ENCODE results near the gene NDUFB7.

NDUFB7 gene

GRCh38 chr19:14530506-14530905, 41.4 kb downstream of the NDUFB7 start:
- H3K27me3 ChIP-seq (ENCODE audit: control insufficient read depth in 1 of 2, insufficient read depth in 2 of 2, low read length in 2 of 2) = no peaks in the 10 kb centered on the region
- peaks cover 6% of the 10 kb centered on the region for H3K4me1 ChIP-seq (ENCODE audit: insufficient read depth, low read length)
- H3K9ac ChIP-seq (ENCODE audit: low read length) = no peak overlapping the region
- no peak overlapping the region for H3K27ac ChIP-seq (ENCODE audit: low read depth, low read length)
- H3K36me3 ChIP-seq (ENCODE audit: insufficient read depth, low read length) = no peaks in the 10 kb centered on the region
- H3K4me3 ChIP-seq (ENCODE audit: low read depth in 1 of 2, low read length in 2 of 2) = peak overlapping the region in 1 of 2 donors; percentile 86
- no peaks in the 10 kb centered on the region for H3K9me3 ChIP-seq (ENCODE audit: low read length)

GRCh38 chr19:14530005-14530348, 41.9 kb downstream of the NDUFB7 start:
- H3K4me1 ChIP-seq (ENCODE audit: insufficient read depth, low read length) = peaks cover 6% of the 10 kb centered on the region

DNA sequence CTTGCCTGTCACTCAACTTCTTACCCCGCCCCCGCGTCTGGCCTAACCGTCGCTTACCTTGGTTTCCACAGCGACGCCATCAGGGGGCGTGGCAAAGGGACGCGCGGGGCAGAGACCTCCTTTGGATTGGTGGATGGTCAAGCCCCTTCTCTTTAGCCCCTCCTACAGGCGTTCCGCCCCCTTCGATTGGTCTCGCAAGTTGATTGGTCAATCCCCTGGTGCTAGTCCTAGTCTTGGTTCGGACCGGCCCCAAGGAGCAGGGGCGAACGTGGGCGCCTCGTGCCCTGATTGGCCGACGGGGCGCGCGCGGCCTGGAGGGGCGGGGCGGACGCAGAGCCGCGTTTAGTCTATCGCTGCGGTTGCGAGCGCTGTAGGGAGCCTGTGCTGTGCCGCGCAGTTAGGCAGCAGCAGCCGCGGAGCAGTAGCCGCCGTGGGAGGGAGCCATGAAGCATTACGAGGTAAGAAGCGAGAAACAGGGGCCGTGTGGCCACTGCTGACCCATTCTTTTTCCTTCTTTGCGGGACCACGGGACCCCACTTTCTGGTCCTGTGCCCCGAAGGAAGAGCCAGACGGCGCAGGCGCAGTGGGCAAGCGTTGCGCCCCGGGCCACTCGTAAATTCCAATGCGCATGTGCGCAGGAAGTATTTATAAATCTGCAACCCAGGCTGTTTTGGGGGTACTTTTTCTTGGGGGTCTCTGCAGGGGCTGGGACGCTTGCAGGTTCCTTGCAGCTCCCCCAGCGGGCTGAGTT, 42.4 kb downstream of the NDUFB7 start, which contains the start of gene TECR:
Gene TECR (plus strand): TSS at position 341 of the 751 bp plus-strand sequence. CDS start 103 bp downstream, at position 444.
- Histone ChIP-seq H3K36me3 (ENCODE audit: insufficient read depth, low read length) (no peaks in the 10 kb centered on the region), H3K9ac (ENCODE audit: low read length) (peak within 1 kb of the TSS; percentile 71), H3K27ac (ENCODE audit: low read depth, low read length) (peak within 1 kb of the TSS; percentile 99), H3K4me3 (ENCODE audit: low read depth in 1 of 2, low read length in 2 of 2) (peak within 1 kb of the TSS; percentile 86 to 98), H3K9me3 (ENCODE audit: low read length) (no peaks in the 10 kb centered on the region), H3K4me1 (ENCODE audit: insufficient read depth, low read length) (peaks cover 6% of the 10 kb centered on the region), H3K27me3 (ENCODE audit: control insufficient read depth in 1 of 2, insufficient read depth in 2 of 2, low read length in 2 of 2) (no peaks in the 10 kb centered on the region)

More at GRCh38 chr19:14530005-14530348, 41.9 kb downstream of the NDUFB7 start:
- Histone ChIP-seq H3K4me3 (ENCODE audit: low read depth in 1 of 2, low read length in 2 of 2) (peak overlapping the region; percentile 86 to 98), H3K9ac (ENCODE audit: low read length) (peak overlapping the region; percentile 71), H3K27ac (ENCODE audit: low read depth, low read length) (peak overlapping the region; percentile 99), H3K36me3 (ENCODE audit: insufficient read depth, low read length) (no peaks in the 10 kb centered on the region), H3K9me3 (ENCODE audit: low read length) (no peaks in the 10 kb centered on the region), H3K27me3 (ENCODE audit: control insufficient read depth in 1 of 2, insufficient read depth in 2 of 2, low read length in 2 of 2) (no peaks in the 10 kb centered on the region)

DNA sequence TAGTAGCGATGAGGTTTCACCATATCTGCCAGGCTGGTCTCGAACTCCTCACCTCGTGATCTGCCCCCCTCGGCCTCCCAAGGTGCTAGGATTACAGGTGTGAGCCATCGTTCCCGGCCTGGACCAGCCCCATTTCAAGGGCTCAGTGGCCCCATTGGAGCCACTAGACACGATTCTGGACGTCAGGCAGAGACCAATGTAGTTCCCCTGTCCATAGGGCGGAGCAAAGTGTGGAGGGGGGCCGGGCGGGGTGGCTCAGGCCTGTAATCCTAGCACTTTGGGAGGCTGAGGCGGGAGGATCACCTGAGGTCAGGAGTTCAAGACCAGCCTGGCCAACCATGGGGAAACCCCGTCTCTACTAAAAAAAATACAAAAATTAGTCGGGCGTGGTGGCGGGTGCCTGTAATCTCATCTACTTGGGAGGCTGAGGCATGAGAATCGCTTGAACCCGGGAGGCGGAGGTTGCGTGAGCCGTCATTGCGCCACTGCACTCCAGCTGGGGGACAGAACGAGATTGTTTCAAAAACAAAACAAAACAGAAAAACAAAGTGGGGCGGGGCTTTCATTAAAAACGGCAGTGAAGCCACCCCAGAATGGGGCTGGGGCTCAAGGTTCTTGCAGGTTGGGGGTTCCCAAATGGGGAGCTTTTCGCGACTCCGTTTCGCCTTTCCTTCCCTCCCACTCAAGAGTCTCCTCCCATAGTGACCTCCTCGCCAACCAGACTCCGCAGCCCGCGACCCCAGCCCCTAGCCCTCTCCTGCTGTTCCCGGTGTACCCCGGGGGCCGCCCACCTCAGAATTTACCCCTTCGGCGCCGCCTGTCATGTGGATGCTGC, 43.2 kb downstream of the NDUFB7 start:
- Histone ChIP-seq H3K36me3 (ENCODE audit: insufficient read depth, low read length) (no peaks in the 10 kb centered on the region), H3K9me3 (ENCODE audit: low read length) (no peaks in the 10 kb centered on the region), H3K27me3 (ENCODE audit: control insufficient read depth in 1 of 2, insufficient read depth in 2 of 2, low read length in 2 of 2) (no peaks in the 10 kb centered on the region), H3K4me1 (ENCODE audit: insufficient read depth, low read length) (peaks cover 6% of the 10 kb centered on the region), H3K9ac (ENCODE audit: low read length) (no peak overlapping the region), H3K4me3 (ENCODE audit: low read depth in 1 of 2, low read length in 2 of 2) (peak overlapping the region; percentile 17 to 68), H3K27ac (ENCODE audit: low read depth, low read length) (peak overlapping the region; percentile 61)

- H3K9me3 ChIP-seq (ENCODE audit: low read length) = no peaks in the 10 kb centered on the region
- no peak overlapping the region for H3K9ac ChIP-seq (ENCODE audit: low read length)
- H3K27ac ChIP-seq (ENCODE audit: low read depth, low read length) = no peak overlapping the region
- no peak overlapping the region for H3K4me3 ChIP-seq (ENCODE audit: low read depth in 1 of 2, low read length in 2 of 2)
- no peaks in the 10 kb centered on the region for H3K27me3 ChIP-seq (ENCODE audit: control insufficient read depth in 1 of 2, insufficient read depth in 2 of 2, low read length in 2 of 2)
- H3K36me3 ChIP-seq (ENCODE audit: insufficient read depth, low read length) = no peaks in the 10 kb centered on the region
- H3K4me1 ChIP-seq (ENCODE audit: insufficient read depth, low read length) = peaks cover 6% of the 10 kb centered on the region
Observed at GRCh38 chr19:14526423-14526822, 45.4 kb downstream of the NDUFB7 start.

DNA sequence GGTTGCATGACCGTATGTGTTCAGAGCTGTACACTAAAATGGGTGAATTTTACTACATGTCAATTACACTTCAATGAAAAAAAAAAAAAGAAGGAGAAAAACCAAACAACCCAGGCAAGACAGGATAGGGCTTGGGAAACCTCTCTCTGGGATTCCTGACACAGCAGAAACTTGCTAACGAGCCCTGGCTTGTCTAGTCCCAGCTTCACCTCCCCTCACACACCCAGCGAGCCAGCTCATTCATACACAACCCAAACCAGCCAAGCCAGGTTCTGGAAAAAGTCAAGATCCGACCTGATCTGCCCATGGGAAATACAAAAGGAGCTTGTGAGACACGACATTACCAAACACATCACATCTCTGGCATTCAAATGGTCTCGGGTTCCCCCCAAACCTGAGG, 46.1 kb downstream of the NDUFB7 start:
- H3K4me1 ChIP-seq (ENCODE audit: insufficient read depth, low read length) = peaks cover 6% of the 10 kb centered on the region
- H3K27ac ChIP-seq (ENCODE audit: low read depth, low read length) = no peak overlapping the region
- no peak overlapping the region for H3K9ac ChIP-seq (ENCODE audit: low read length)
- H3K9me3 ChIP-seq (ENCODE audit: low read length) = no peaks in the 10 kb centered on the region
- H3K36me3 ChIP-seq (ENCODE audit: insufficient read depth, low read length) = no peaks in the 10 kb centered on the region
- no peak overlapping the region for H3K4me3 ChIP-seq (ENCODE audit: low read depth in 1 of 2, low read length in 2 of 2)
- H3K27me3 ChIP-seq (ENCODE audit: control insufficient read depth in 1 of 2, insufficient read depth in 2 of 2, low read length in 2 of 2) = no peaks in the 10 kb centered on the region

DNA sequence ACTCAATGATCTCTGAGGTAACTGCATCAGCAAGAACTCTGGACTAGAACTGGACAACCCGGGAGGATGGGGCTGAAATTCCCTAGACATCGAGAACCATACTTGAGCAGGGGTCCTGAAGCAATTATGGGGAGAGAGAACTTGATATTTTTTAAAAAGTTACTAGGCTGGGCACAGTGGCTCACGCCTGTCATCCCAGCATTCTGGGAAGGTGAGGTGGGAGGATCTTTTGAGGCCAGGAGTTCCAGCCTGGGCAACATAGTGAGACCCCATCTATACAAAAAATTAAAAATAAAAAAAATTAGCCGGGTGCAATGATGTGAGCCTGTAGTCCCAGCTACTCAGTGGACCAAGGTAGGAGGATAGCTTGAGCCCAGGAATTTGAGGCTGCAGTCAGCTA, 51.3 kb downstream of the NDUFB7 start:
- peaks cover 17% of the 10 kb centered on the region for H3K36me3 ChIP-seq (ENCODE audit: insufficient read depth, low read length)
- no peak overlapping the region for H3K27ac ChIP-seq (ENCODE audit: low read depth, low read length)
- H3K9me3 ChIP-seq (ENCODE audit: low read length) = no peaks in the 10 kb centered on the region
- peaks cover 16% of the 10 kb centered on the region for H3K4me1 ChIP-seq (ENCODE audit: insufficient read depth, low read length)
- no peak overlapping the region for H3K9ac ChIP-seq (ENCODE audit: low read length)
- H3K4me3 ChIP-seq (ENCODE audit: low read depth in 1 of 2, low read length in 2 of 2) = no peak overlapping the region
- no peaks in the 10 kb centered on the region for H3K27me3 ChIP-seq (ENCODE audit: control insufficient read depth in 1 of 2, insufficient read depth in 2 of 2, low read length in 2 of 2)

GRCh38 chr19:14519860-14520407, 51.9 kb downstream of the NDUFB7 start:
- Histone ChIP-seq H3K4me1 (ENCODE audit: insufficient read depth, low read length) (peaks cover 19% of the 10 kb centered on the region), H3K9ac (ENCODE audit: low read length) (no peak overlapping the region), H3K27me3 (ENCODE audit: control insufficient read depth in 1 of 2, insufficient read depth in 2 of 2, low read length in 2 of 2) (no peaks in the 10 kb centered on the region), H3K9me3 (ENCODE audit: low read length) (no peaks in the 10 kb centered on the region), H3K36me3 (ENCODE audit: insufficient read depth, low read length) (peaks cover 23% of the 10 kb centered on the region), H3K27ac (ENCODE audit: low read depth, low read length) (no peak overlapping the region), H3K4me3 (ENCODE audit: low read depth in 1 of 2, low read length in 2 of 2) (no peak overlapping the region)

- Histone ChIP-seq H3K27me3 (ENCODE audit: control insufficient read depth in 1 of 2, insufficient read depth in 2 of 2, low read length in 2 of 2) (no peaks in the 10 kb centered on the region), H3K4me1 (ENCODE audit: insufficient read depth, low read length) (peaks cover 19% of the 10 kb centered on the region), H3K27ac (ENCODE audit: low read depth, low read length) (peak overlapping the region; percentile 88), H3K9me3 (ENCODE audit: low read length) (no peaks in the 10 kb centered on the region), H3K36me3 (ENCODE audit: insufficient read depth, low read length) (peaks cover 29% of the 10 kb centered on the region), H3K4me3 (ENCODE audit: low read depth in 1 of 2, low read length in 2 of 2) (no peak overlapping the region), H3K9ac (ENCODE audit: low read length) (peak overlapping the region; percentile 57)
Observed at GRCh38 chr19:14519245-14519859, 52.5 kb downstream of the NDUFB7 start.

DNA sequence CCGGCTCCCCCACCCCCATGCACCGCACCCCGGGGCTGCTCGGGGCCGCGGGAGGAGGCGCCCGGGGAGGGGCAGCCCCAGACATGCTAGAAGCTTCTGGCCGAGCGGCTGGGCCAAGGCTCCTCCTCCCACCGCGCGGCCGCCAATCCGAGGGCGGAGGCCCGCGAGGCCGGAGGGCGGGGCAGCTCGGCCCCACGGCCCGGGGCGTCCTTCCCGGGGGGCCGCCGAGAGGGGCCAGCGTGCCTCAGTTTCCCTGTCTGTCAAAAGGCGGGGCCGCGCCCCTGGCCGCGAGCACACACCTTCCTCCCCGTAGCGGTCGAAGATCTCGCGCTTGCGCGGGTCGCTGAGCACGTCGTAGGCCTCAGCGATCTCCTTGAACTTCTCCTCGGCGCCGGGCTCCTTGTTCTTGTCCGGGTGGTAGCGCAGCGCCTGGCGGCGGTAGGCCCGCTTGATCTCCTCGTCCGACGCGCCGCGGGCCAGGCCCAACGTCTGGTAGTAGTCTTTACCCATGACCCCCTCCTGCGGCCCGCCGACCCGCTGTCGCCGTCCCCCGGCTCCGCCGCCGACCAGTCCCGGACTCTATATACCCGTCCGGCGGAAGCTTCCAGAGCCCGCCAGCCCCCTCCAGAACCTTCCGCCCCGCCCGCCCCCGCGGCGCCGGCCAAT, 53.9 kb downstream of the NDUFB7 start, which contains the start of gene DNAJB1:
Gene DNAJB1 (minus strand): TSS at position 558 of the 666 bp plus-strand sequence. CDS start 48 bp downstream, at position 510.
- peaks cover 31% of the 10 kb centered on the region for H3K36me3 ChIP-seq (ENCODE audit: insufficient read depth, low read length)
- H3K27ac ChIP-seq (ENCODE audit: low read depth, low read length) = peak within 1 kb of the TSS; percentile 100
- peaks cover 19% of the 10 kb centered on the region for H3K4me1 ChIP-seq (ENCODE audit: insufficient read depth, low read length)
- no peaks in the 10 kb centered on the region for H3K27me3 ChIP-seq (ENCODE audit: control insufficient read depth in 1 of 2, insufficient read depth in 2 of 2, low read length in 2 of 2)
- H3K9ac ChIP-seq (ENCODE audit: low read length) = peak within 1 kb of the TSS; percentile 80
- H3K9me3 ChIP-seq (ENCODE audit: low read length) = no peaks in the 10 kb centered on the region
- H3K4me3 ChIP-seq (ENCODE audit: low read depth in 1 of 2, low read length in 2 of 2) = peak within 1 kb of the TSS; percentile 96 to 97

Measured in muscle layer of colon (tissue), 2 donors.